Measurements from ENCODE around the gene FAT3. TPM values are rescaled to one million over a fixed set of nuclear protein-coding genes. Genes with fewer than 3 reads are reported as not detected.

FAT3 gene
- total RNA-seq, 1 donor from 2014 or later: 2.2 TPM

GRCh38 chr11:92269841-92270240, 45.2 kb downstream of the FAT3 start:
- intact Hi-C loops (cut with DNase I): no loop called here
- DNase-seq (ENCODE audit: low spot score): no peak
- no peak for ATAC-seq

- no peak for DNase-seq (ENCODE audit: low spot score)
- intact Hi-C loops (cut with DNase I): no loop called here
- no peak for ATAC-seq
Measured at GRCh38 chr11:92272651-92273050, 48.0 kb downstream of the FAT3 start.

Measured in sciatic nerve (tissue), 2 donors.